HEK293 (cell line): ENCODE measurements around the gene LDLRAD4.

Experiments
- CTCF ChIA-PET: fragments of 350-600 bp; formaldehyde crosslinking; extraction: SDS; loops from one replicate; lab custom pipeline; 2021; ENCODE audit warnings: antibody characterized with exemption; lab: Yijun Ruan, JAX
- POLR2A ChIA-PET: fragments of 300-600 bp; formaldehyde crosslinking; extraction: SDS; loops from one replicate; lab custom pipeline; 2020; ENCODE audit warnings: antibody characterized with exemption, inconsistent platforms; lab: Yijun Ruan, JAX
- H3K27ac ChIP-seq: fragments of 200-500 bp; sonication (Bioruptor generic); 2 replicates; pipeline ENCODE4 v1.5.1; 2014; ENCODE audit warnings: low read depth, low read length, control low read depth, inconsistent platforms; ENCODE audit errors: extremely low read depth
- H3K36me3 ChIP-seq, 2 experiments: fragments of 200-500 bp in 1 of 2; sonication (Bioruptor generic) in 1 of 2; 1 replicate in 1 of 2; 2 replicates in 1 of 2; pipeline ENCODE4 v1.5.1; 2014 to 2017; ENCODE audit warnings: inconsistent platforms in 2 of 2, low read length in 2 of 2; ENCODE audit not compliant: control insufficient read depth in 2 of 2, insufficient read depth in 1 of 2
- H3K4me1 ChIP-seq: fragments of 200-500 bp; sonication (Bioruptor generic); 2 replicates; pipeline ENCODE4 v1.5.1; 2014; ENCODE audit warnings: mild to moderate bottlenecking, low read length, inconsistent platforms; ENCODE audit not compliant: control insufficient read depth, insufficient read depth
- H3K4me3 ChIP-seq: 2 replicates; pipeline ENCODE4 v1.5.1; 2011; ENCODE audit warnings: low read depth, mild to moderate bottlenecking, control low read depth, low read length, moderate library complexity
- H3K9me3 ChIP-seq: fragments of 200-500 bp; sonication (Bioruptor generic); 2 replicates; pipeline ENCODE4 v1.5.1; 2014; ENCODE audit warnings: low read depth, low read length, inconsistent platforms; ENCODE audit not compliant: control insufficient read depth, insufficient read depth
- SCRT1 ChIP-seq: fragments of 450-650 bp; formaldehyde crosslinking; IDR thresholded peaks from 2 replicates; pipeline ENCODE4 v1.5.1; 2016; ENCODE audit warnings: missing biosample characterization, missing genetic modification characterization, borderline replicate concordance
- SP3 ChIP-seq: fragments of 450-650 bp; formaldehyde crosslinking; IDR thresholded peaks from 2 replicates; pipeline ENCODE4 v1.5.1; 2016; ENCODE audit warnings: missing biosample characterization, missing genetic modification characterization
- YY1 ChIP-seq: fragments of 450-650 bp; formaldehyde crosslinking; IDR thresholded peaks from 2 replicates; pipeline ENCODE4 v1.5.1; 2018; ENCODE audit warnings: missing biosample characterization, missing genetic modification characterization
- ZBTB17 ChIP-seq: fragments of 450-650 bp; formaldehyde crosslinking; IDR thresholded peaks from 2 replicates; pipeline ENCODE4 v1.5.1; 2016; ENCODE audit warnings: missing biosample characterization, missing genetic modification characterization
- ZBTB21 ChIP-seq: fragments of 450-650 bp; formaldehyde crosslinking; IDR thresholded peaks from 2 replicates; pipeline ENCODE4 v1.5.1; 2017; ENCODE audit warnings: missing biosample characterization, missing genetic modification characterization
- ZNF132 ChIP-seq: fragments of 450-650 bp; formaldehyde crosslinking; IDR thresholded peaks from 2 replicates; pipeline ENCODE4 v1.5.1; 2017; ENCODE audit warnings: missing biosample characterization, missing genetic modification characterization, borderline replicate concordance
- ZNF184 ChIP-seq: fragments of 450-650 bp; IDR thresholded peaks from 2 replicates; pipeline ENCODE4 v1.5.1; 2018; ENCODE audit warnings: missing biosample characterization, mild to moderate bottlenecking, missing genetic modification characterization
- ZNF211 ChIP-seq: fragments of 450-650 bp; formaldehyde crosslinking; IDR thresholded peaks from 2 replicates; pipeline ENCODE4 v1.5.1; 2016; ENCODE audit warnings: low read depth, missing biosample characterization, missing genetic modification characterization
- ZNF214 ChIP-seq: fragments of 450-650 bp; formaldehyde crosslinking; IDR thresholded peaks from 2 replicates; pipeline ENCODE4 v1.5.1; 2017; ENCODE audit warnings: missing biosample characterization, mild to moderate bottlenecking, missing genetic modification characterization, borderline replicate concordance
- ZNF221 ChIP-seq: fragments of 450-650 bp; formaldehyde crosslinking; IDR thresholded peaks from 2 replicates; pipeline ENCODE4 v1.5.1; 2017; ENCODE audit warnings: missing biosample characterization, missing genetic modification characterization, borderline replicate concordance
- ZNF426 ChIP-seq: fragments of 450-650 bp; formaldehyde crosslinking; IDR thresholded peaks from 2 replicates; pipeline ENCODE4 v1.5.1; 2017; ENCODE audit warnings: missing biosample characterization, missing genetic modification characterization, mild to moderate bottlenecking, inconsistent platforms, moderate library complexity
- ZNF48 ChIP-seq: fragments of 450-650 bp; formaldehyde crosslinking; IDR thresholded peaks from 2 replicates; pipeline ENCODE4 v1.5.1; 2016; ENCODE audit warnings: missing biosample characterization, missing genetic modification characterization
- ZNF521 ChIP-seq: fragments of 450-650 bp; formaldehyde crosslinking; IDR thresholded peaks from 2 replicates; pipeline ENCODE4 v1.5.1; 2017; ENCODE audit warnings: missing biosample characterization, mild to moderate bottlenecking, missing genetic modification characterization
- ZNF558 ChIP-seq: fragments of 450-650 bp; formaldehyde crosslinking; IDR thresholded peaks from 2 replicates; pipeline ENCODE4 v1.5.1; 2016; ENCODE audit warnings: missing biosample characterization, missing genetic modification characterization
- ZNF610 ChIP-seq: fragments of 450-650 bp; formaldehyde crosslinking; IDR thresholded peaks from 2 replicates; pipeline ENCODE4 v1.5.1; 2016; ENCODE audit warnings: missing biosample characterization, missing genetic modification characterization, borderline replicate concordance
- ZNF660 ChIP-seq: fragments of 450-650 bp; IDR thresholded peaks from 2 replicates; pipeline ENCODE4 v1.5.1; 2018; ENCODE audit warnings: missing biosample characterization, mild to moderate bottlenecking, missing genetic modification characterization
- ZNF701 ChIP-seq: fragments of 450-650 bp; formaldehyde crosslinking; IDR thresholded peaks from 2 replicates; pipeline ENCODE4 v1.5.1; 2016; ENCODE audit warnings: missing biosample characterization, missing genetic modification characterization
- ZNF785 ChIP-seq: fragments of 450-650 bp; formaldehyde crosslinking; IDR thresholded peaks from 2 replicates; pipeline ENCODE4 v1.5.1; 2016; ENCODE audit warnings: missing biosample characterization, missing genetic modification characterization
- ZNF792 ChIP-seq: fragments of 450-650 bp; formaldehyde crosslinking; IDR thresholded peaks from 2 replicates; pipeline ENCODE4 v1.5.1; 2016; ENCODE audit warnings: missing biosample characterization, missing genetic modification characterization
- ZNF830 ChIP-seq: fragments of 450-650 bp; IDR thresholded peaks from 2 replicates; pipeline ENCODE4 v1.5.0; 2018; ENCODE audit warnings: missing biosample characterization, missing genetic modification characterization, low read depth, mild to moderate bottlenecking, moderate library complexity
- TF ChIP-seq, protein P1 (sequence below): sonication (generic); formaldehyde crosslinking; IDR thresholded peaks from 2 replicates; pipeline ENCODE4 v1.8.1; 2022; ENCODE audit warnings: mild to moderate bottlenecking, moderate library complexity, missing genetic modification reagents
- TF ChIP-seq, protein P2 (sequence below): fragments of 450-650 bp; formaldehyde crosslinking; IDR thresholded peaks from 2 replicates; pipeline ENCODE4 v1.5.1; 2016; ENCODE audit warnings: missing biosample characterization, missing genetic modification characterization

LDLRAD4 gene

DNA sequence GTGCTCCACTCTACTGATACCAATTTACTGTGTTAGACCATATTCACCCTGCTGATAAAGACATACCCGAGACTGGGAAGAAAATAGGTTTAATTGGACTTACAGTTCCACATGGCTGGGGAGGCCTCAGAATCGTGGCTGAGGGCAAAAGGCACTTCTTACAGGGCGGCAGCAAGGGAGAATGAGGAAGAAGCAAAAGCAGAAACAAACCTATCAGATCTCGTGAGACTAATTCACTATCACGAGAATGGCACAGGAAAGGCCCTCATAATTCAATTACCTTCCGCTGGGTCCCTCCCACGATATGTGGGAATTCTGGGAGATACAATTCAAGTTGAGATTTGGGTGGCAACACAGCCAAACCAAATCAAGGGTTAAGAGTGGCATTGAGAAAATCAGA lies 65.2 kb downstream of the LDLRAD4 start:
- H3K36me3 ChIP-seq: no peaks in the 10 kb centered on the region
- no peaks in the 10 kb centered on the region for H3K9me3 ChIP-seq
- TF ChIP-seq ZNF132 (no peak), ZNF214 (tag by site-specific recombination) (no peak), SP3 (no peak), ZBTB17 (no peak), ZNF184 (tag by site-specific recombination) (no peak), ZNF521 (tag by site-specific recombination) (no peak), ZNF660 (tag by site-specific recombination) (no peak), ZNF610 (tag by site-specific recombination) (no peak), ZNF221 (tag by site-specific recombination) (no peak), ZNF558 (tag by site-specific recombination) (no peak), ZNF792 (tag by site-specific recombination) (no peak), ZNF830 (no peak), ZNF701 (tag by site-specific recombination) (no peak), SCRT1 (no peak), ZNF211 (tag by site-specific recombination) (no peak), ZBTB21 (tag by site-specific recombination) (no peak)
- TF ChIP-seq, protein P1, sequence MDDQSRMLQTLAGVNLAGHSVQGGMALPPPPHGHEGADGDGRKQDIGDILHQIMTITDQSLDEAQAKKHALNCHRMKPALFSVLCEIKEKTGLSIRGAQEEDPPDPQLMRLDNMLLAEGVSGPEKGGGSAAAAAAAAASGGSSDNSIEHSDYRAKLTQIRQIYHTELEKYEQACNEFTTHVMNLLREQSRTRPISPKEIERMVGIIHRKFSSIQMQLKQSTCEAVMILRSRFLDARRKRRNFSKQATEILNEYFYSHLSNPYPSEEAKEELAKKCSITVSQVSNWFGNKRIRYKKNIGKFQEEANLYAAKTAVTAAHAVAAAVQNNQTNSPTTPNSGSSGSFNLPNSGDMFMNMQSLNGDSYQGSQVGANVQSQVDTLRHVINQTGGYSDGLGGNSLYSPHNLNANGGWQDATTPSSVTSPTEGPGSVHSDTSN (CRISPR knock-in tag): no peak
- TF ChIP-seq, protein P2, sequence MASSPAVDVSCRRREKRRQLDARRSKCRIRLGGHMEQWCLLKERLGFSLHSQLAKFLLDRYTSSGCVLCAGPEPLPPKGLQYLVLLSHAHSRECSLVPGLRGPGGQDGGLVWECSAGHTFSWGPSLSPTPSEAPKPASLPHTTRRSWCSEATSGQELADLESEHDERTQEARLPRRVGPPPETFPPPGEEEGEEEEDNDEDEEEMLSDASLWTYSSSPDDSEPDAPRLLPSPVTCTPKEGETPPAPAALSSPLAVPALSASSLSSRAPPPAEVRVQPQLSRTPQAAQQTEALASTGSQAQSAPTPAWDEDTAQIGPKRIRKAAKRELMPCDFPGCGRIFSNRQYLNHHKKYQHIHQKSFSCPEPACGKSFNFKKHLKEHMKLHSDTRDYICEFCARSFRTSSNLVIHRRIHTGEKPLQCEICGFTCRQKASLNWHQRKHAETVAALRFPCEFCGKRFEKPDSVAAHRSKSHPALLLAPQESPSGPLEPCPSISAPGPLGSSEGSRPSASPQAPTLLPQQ (tag by site-specific recombination): no peak
- ChIA-PET POLR2A (no interaction called here), CTCF (no interaction called here)
- no peaks in the 10 kb centered on the region; the same call in 1 of the 2 replicates for H3K4me1 ChIP-seq
- H3K27ac ChIP-seq: no peak overlapping the region
- H3K4me3 ChIP-seq: no peak overlapping the region

DNA sequence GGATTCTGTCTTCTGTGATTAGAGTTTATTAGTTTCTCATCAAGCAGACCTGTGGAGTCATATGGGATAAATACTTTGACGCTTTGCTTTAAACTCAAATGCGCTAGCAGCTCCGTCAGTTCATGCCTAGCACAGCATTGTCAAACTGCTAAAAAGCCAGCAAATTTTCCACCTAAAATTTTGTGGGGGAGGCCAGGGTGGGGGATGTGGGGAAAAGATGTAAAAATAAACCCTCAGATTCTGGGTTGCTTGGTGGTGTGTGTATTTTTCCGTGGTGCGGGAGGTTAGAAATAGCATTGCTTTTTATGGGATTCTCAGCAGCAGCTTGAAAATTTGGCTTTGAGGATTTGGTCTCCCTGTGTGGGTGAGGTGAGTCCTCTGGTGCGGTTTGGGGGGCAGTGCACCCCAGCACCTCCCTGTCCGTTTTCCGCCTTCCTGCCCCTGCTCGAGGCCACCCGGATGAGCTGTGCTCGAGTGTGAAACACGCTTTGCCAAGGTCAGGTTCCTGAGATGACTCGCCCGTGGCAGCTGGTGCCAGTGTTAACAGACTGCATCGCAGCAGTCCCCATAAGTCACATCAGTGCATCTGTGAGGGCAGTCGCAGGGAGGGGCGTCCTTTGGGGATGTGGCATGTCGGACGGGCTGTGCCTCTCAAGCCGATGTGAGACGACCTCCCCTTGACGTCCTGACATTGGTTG lies 65.9 kb downstream of the LDLRAD4 start:
- Histone ChIP-seq H3K9me3 (no peaks in the 10 kb centered on the region), H3K4me3 (no peak overlapping the region), H3K27ac (no peak overlapping the region), H3K36me3 (no peaks in the 10 kb centered on the region), H3K4me1 (no peaks in the 10 kb centered on the region; the same call in 1 of the 2 replicates)
- CTCF ChIA-PET: no interaction called here
- POLR2A ChIA-PET: no interaction called here
- TF ChIP-seq YY1 (no peak), ZNF132 (no peak), ZNF785 (tag by site-specific recombination) (no peak)

DNA sequence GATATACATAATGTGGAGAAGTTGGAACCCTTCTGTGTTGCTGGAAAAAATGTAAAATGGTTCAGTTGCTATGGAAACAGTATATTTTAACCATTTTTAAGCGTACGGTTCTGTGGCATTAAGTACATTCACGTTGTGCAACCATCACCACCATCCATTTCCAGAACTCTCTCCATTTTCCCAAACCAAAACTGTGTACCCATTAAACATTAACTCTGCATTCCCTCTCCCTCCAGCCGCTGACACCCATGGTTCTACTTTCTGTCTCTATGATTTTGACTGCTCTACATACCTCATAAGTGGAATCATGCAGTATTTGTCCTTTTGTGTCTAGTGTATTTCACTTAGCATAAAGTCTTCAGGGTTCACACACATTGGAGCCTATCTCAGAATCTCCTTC lies 67.3 kb downstream of the LDLRAD4 start:
- POLR2A ChIA-PET: no interaction called here
- H3K4me1 ChIP-seq: no peaks in the 10 kb centered on the region; the same call in 1 of the 2 replicates
- TF ChIP-seq ZBTB21 (tag by site-specific recombination): no peak
- TF ChIP-seq ZNF426 (tag by site-specific recombination): no peak
- TF ChIP-seq ZNF48 (tag by site-specific recombination): no peak
- TF ChIP-seq, all 188 proteins: peak for 0
- CTCF ChIA-PET: interaction anchor here (0.9 to 1.0 kb wide), 2 partner anchors 64 to 272 kb away, joined by 3 to 4 read pairs; no protein-coding TSS in a partner anchor
- no peak overlapping the region for H3K27ac ChIP-seq
- H3K9me3 ChIP-seq: no peaks in the 10 kb centered on the region
- no peak overlapping the region for H3K4me3 ChIP-seq
- H3K36me3 ChIP-seq: no peaks in the 10 kb centered on the region
